ENCODE results near the gene COQ2.

- TF ChIP-seq POLR2A (IDR thresholded peaks at IDR 0.05) (no peak), CTCF (IDR thresholded peaks at IDR 0.05) (no peak)
Measured at GRCh38 chr4:83224502-83225197, 59.9 kb downstream of the COQ2 start.

Measured in heart left ventricle (tissue), 13 donors.